Activated naive CD8-positive, alpha-beta T cell treated with anti-CD3 and anti-CD28 coated beads, Interleukin-2, amount 10 ng/mL, durations not matched to agents 7 days and 5 days (primary cell): ENCODE measurements around the gene ZNF764. TPM values are rescaled to one million over a fixed set of nuclear protein-coding genes. Genes with fewer than 3 reads are reported as not detected.
"Not testable (repeated sequence)": the region's sequence is repeated elsewhere in the genome, so short reads cannot be mapped to it uniquely, and the experiment has no call there.

Experiments
- ATAC-seq: fragments of 150-1000 bp; cut with Tn5 transposase; one replicate; pipeline ENCODE4 v1.10.0; 2021; ENCODE audit warnings: low read depth, moderate library complexity
- POLR2A ChIA-PET: fragments of 350-600 bp; sonication (Branson Sonifier 250); formaldehyde crosslinking; loops from one replicate; lab custom pipeline; 2021; ENCODE audit warnings: antibody characterized with exemption; lab: Charles Lee
- DNase-seq: peaks from one replicate; pipeline ENCODE4 v3.0.0; 2021
- H3K27ac Mint-ChIP-seq: one replicate; pipeline ENCODE4 v1.8.0; 2022; ENCODE audit warnings: mild to moderate bottlenecking, mixed read lengths
- H3K27me3 Mint-ChIP-seq: one replicate; pipeline ENCODE4 v1.8.0; 2022; ENCODE audit warnings: mild to moderate bottlenecking, moderate library complexity, mixed read lengths
- H3K36me3 Mint-ChIP-seq: one replicate; pipeline ENCODE4 v1.8.0; 2021; ENCODE audit warnings: mild to moderate bottlenecking, mixed read lengths
- H3K4me1 Mint-ChIP-seq: one replicate; pipeline ENCODE4 v1.8.0; 2021; ENCODE audit warnings: mixed read lengths
- H3K4me3 Mint-ChIP-seq: one replicate; pipeline ENCODE4 v1.8.0; 2022; ENCODE audit warnings: mild to moderate bottlenecking, moderate library complexity, mixed read lengths
- H3K9me3 Mint-ChIP-seq: one replicate; pipeline ENCODE4 v1.8.0; 2021; ENCODE audit warnings: mixed read lengths
- total RNA-seq, 2 experiments: library from RNA; stranded (reverse); gene quantifications; one replicate each; pipeline ENCODE4 v1.2.3, GENCODE V29; 2021

Gene ZNF764
- total RNA-seq, 2 experiments from 2014 or later, result 20.9 to 23.3 TPM

DNA sequence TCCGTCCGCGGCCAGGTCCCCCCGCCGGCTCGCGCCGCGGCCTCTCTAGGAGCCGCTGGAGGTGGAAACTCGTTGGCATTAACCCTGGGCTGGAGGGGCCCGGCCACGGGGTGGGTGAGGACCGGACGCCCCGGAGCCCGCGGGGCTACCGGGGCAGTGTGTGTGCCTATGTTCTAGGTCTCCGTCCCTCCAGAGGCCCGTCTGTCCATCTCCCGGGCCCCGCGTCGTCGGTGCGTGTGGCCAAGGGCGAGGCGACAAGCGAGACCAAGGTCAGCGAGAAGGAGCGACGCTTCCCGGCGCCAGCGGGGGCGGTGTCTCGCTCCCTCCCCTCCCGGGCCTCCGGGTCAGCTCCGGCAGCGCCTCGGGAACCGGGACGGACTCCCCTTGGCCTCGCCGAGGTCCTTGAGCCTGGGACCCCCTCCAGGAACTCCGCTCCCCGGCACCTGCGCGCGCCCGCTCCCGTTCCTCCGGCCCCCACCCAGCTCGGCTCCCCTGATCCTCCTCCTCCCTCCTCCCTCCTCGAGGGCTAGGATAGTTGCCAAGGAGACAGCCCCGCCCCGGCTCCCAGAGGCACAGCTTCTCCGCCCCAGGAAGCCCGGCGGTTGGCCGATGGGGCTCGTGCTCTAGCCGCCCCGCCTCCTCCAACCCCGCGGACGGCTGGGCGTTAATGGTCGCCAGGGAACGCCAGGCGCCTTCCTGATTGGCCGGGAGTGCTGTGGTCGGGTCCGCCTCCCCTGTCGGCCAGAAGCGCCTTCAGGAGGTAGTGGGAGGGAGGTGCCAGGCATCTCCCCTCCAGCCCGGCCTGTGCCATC is 31.1 kb downstream of the ZNF764 start:
- Mint-ChIP-seq H3K36me3 (peaks cover 7% of the 10 kb centered on the region), H3K27ac (peak overlapping the region; percentile 83), H3K9me3 (no peaks in the 10 kb centered on the region), H3K27me3 (no peaks in the 10 kb centered on the region), H3K4me1 (peaks cover 21% of the 10 kb centered on the region), H3K4me3 (peak overlapping the region; percentile 76)
- DNase-seq (peak; percentile 95), ATAC-seq (peak; percentile 88)
- POLR2A ChIA-PET, result interaction anchor here (0.5 to 1.9 kb wide), 14 partner anchors 9 to 639 kb away, joined by 3 to 15 read pairs (median 6); partner anchors contain the start of genes DCTPP1, SEPTIN1, ZNF688 and ZNF771

DNA sequence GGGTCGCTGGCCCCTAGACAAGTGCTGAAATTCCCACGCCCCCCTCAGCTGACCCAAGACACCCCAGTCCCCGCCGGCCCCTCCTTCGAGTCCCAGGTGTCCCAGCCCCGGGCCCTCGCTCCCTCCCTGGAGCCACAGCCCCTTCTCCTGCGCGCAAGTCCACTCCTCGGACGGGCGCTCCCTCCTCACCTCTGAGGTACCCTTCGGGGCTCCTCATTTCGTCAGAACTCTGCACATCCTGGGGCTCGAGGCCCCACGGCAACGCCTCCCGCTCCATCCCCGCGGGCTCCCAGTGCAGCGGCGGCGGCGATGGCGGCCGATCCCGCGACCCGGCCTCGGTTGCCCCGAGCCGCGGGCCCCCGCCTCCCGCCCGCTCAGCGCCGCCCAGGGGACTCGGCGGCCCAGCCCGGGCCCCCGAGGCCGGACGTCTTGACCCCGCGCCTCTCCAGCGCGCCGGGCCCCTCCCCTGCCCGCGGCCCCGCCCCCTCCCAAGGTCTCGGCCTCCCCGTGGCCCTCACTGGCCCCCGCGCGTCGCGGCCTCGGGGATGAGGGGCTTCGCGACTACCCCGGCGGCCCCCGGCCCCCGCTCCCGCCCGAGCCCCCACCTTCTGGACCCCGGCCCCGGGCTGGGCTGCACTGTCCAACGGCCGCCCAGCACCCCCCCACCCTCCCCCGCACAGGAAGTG is 31.9 kb downstream of the ZNF764 start, which contains the start of gene ZNF768:
Gene ZNF768 (minus strand): TSS at position 430 of the 686 bp plus-strand sequence. CDS start 153 bp downstream, at position 277.
- peak; percentile 10 for ATAC-seq
- DNase-seq, result peak; percentile 73
- POLR2A ChIA-PET, result interaction anchor here (0.5 to 1.9 kb wide), 12 partner anchors 9 to 144 kb away, joined by 3 to 15 read pairs (median 6); partner anchors contain the start of genes DCTPP1, SEPTIN1, ZNF688 and ZNF771
- Mint-ChIP-seq H3K27ac (peak within 1 kb of the TSS; percentile 83), H3K4me1 (peaks cover 23% of the 10 kb centered on the region), H3K36me3 (peaks cover 10% of the 10 kb centered on the region), H3K4me3 (peak within 1 kb of the TSS; percentile 82), H3K9me3 (no peaks in the 10 kb centered on the region), H3K27me3 (no peaks in the 10 kb centered on the region)

DNA sequence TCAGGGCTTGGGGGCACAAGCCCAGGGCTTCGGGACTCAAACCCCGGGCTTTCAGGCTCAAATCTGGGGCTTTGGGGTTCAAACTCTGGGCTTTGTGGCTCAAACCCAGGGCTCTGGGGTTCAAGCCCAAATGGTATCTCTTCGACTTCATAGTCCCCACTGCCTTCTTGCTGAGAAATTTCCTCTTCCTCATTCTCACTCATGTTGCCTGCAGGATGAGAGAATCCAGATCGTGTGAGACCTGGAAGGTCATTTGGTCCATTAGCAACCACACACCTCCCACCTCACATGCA is 32.4 kb downstream of the ZNF764 start:
- POLR2A ChIA-PET, result interaction anchor here (0.5 to 1.9 kb wide), 4 partner anchors 10 to 108 kb away, joined by 3 to 8 read pairs (median 8); partner anchors contain the start of gene DCTPP1
- H3K27me3 Mint-ChIP-seq, result no peaks in the 10 kb centered on the region
- DNase-seq (no peak), ATAC-seq (no peak)
- H3K4me1 Mint-ChIP-seq, result peaks cover 21% of the 10 kb centered on the region
- H3K27ac Mint-ChIP-seq, result no peak overlapping the region
- H3K9me3 Mint-ChIP-seq, result no peaks in the 10 kb centered on the region
- peak overlapping the region; percentile 82 for H3K4me3 Mint-ChIP-seq
- H3K36me3 Mint-ChIP-seq, result peaks cover 10% of the 10 kb centered on the region

DNA sequence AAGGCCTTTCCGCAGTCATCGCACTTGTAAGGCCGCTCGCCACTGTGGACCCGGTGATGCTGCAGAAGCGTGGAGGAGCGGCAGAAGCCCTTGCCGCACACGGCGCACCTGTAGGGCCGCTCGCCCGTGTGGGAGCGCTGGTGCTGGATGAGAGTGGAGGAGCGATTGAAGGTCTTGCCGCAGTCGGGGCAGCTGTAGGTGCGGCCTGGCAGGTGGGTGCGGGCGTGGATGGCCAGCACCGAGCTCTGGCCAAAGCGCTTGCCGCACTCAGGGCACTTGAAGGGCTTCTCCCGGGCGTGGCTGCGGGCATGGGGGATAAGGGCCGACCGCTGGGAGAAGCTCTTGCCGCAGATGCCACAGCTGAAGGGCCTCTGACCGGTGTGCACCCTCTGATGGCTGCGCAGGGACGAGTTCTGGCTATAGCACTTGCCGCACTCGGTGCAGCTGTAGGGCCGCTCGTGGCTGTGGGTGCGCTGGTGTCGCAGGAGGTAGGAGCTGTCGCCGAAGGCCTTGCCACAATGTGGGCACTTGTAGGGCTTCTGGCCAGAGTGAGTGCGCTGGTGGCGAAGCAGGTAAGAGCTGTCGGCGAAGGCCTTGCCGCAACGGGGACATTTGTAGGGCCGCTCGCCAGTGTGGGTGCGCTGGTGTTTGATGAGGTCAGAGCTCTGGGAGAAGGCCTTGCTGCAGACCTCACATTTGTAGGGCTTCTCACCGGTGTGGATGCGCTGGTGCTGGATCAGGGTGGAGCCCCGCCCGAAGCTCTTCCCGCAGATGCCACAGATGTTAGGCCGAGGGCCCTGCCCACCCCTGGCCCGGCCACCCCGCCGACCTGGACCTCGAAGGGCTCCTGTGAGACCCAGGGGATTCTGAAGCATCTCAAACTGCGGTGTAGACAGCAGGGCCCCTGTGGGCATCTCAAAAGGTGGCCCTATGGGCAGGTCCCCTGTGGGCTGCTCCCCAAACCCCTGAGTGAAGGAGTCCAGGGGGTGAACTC is 33.3 kb downstream of the ZNF764 start:
- no peaks in the 10 kb centered on the region for H3K27me3 Mint-ChIP-seq
- DNase-seq (no peak), ATAC-seq (no peak)
- H3K9me3 Mint-ChIP-seq, result no peaks in the 10 kb centered on the region
- peaks cover 16% of the 10 kb centered on the region for H3K36me3 Mint-ChIP-seq
- peak overlapping the region; percentile 30 for H3K27ac Mint-ChIP-seq
- peaks cover 19% of the 10 kb centered on the region for H3K4me1 Mint-ChIP-seq
- POLR2A ChIA-PET, result interaction anchor here (1.4 to 1.8 kb wide), 5 partner anchors 11 to 95 kb away, joined by 4 to 8 read pairs (median 5); partner anchors contain the start of genes DCTPP1, ZNF688 and ZNF764
- no peak overlapping the region for H3K4me3 Mint-ChIP-seq

DNA sequence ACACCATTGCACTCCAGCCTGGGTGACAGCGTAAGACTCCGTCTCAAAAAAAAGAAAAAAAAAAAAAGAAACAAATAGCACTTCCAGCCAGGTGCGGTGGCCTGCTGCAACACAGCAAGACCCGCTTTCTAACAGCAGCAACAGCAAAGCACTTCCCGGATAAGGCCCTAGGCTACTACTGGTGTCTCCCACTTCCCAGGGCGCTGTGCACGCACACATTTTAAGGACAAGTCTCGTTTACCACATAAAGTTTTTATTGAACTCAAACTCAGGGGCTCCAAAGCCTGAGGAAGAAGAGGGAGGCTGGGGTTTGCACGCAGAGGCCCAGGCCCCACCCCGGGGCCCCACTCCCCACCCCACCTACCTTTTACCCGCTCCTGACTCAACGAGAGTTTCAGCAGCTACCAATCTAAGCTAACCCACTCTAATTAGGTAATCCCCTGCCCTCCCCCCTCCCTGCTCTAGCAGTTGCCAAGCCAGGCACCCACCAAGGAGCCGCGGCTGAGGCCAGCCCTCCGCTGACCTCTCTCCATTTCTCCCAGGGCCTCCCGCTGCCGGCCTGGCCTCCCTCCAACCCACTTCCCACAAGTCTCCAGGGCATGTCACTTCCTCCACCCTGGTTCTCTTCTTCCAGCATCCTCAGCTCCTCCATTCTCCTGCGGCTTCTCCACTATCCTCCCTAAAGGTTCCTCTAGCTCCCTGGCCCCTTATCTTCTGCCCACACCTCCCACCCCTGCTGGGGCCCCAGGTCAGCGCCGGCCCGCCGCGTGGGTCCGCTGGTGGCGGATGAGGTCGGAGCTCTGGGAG is 34.2 kb downstream of the ZNF764 start:
- Mint-ChIP-seq H3K4me1 (peaks cover 26% of the 10 kb centered on the region), H3K27ac (no peak overlapping the region), H3K27me3 (no peaks in the 10 kb centered on the region), H3K36me3 (peaks cover 24% of the 10 kb centered on the region), H3K4me3 (no peak overlapping the region), H3K9me3 (no peaks in the 10 kb centered on the region)
- ATAC-seq (no peak), DNase-seq (no peak)
- POLR2A ChIA-PET, result interaction anchor here (1.4 to 1.8 kb wide), 5 partner anchors 12 to 94 kb away, joined by 4 to 8 read pairs (median 5); partner anchors contain the start of genes DCTPP1, ZNF688 and ZNF764

DNA sequence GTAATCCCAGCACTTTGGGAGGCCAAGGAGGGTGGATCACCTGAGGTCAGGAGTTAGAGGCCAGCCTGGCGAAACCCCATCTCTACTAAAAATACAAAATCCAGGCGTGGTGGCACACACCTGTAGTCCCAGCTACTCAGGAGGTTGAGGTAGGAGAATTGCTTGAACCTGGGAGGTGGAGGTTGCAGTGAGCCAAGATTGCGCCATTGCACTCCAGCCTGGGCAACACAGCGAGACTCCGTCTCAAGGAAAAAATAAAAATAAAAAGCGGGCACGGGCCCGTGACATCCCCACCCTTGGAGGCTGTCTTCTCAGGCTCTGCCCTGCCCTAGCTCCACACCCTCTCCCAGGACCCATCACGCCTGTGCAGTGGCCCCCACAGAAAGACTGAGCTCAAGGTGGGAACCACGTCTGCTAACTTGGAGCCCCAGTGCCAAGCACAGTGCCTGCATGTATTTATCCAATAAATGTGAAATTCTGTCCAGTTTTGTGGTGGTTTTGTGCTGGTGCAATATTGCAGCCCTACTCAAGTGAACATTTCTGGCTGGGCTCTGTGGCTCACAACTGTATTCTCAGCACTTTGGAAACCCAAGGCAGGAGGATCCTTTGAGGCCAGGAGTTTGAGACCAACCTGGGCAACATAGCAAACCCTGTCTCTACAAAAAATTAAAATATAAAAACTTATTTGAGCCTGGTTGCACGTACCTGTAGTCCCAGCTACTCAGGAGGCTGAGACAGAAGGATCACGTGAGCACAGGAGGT is 35.3 kb downstream of the ZNF764 start:
- H3K36me3 Mint-ChIP-seq, result peaks cover 29% of the 10 kb centered on the region

DNA sequence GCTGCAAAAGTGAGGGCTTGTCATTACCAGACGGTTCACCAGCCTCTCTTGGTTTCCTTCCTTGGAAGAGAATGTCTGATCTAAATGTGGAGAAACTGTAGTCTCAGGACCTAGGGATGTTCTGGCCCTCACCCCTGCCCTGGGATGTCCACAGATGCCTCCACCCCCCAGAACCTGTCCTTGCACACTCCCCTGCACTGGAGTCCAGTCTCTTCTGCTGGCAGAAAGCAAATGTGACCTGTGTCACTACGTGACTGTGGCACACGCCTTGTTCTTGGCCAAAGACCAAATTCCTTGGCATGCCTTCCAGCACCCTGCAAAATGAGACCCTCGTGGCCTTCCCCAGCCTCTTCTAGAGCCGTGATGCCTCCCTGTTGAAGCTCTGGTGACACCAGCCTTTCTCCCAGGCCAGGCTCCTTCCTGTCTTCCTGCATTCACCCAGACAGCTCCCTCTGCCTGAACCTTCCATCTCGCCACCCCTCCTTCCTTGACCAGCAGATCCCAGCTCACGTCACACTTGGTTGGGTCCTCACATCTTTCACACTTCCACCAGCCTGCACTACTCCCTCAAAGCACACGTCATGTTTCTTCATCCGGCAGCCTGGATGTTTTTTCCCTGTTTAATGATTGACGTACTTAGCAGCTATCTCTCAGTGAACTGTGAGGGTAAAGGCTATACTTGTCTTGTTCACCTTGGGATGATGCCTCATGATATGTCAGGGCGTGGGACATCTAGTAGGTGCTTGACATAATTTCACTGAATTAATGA is 36.1 kb downstream of the ZNF764 start:
- Mint-ChIP-seq H3K4me3 (no peak overlapping the region), H3K36me3 (peaks cover 32% of the 10 kb centered on the region), H3K27ac (peak overlapping the region; percentile 76), H3K9me3 (no peaks in the 10 kb centered on the region), H3K27me3 (no peaks in the 10 kb centered on the region), H3K4me1 (peaks cover 27% of the 10 kb centered on the region)
- no peak for ATAC-seq
- POLR2A ChIA-PET, result interaction anchor here (0.5 to 1.5 kb wide), 7 partner anchors 8 to 90 kb away, joined by 3 to 8 read pairs (median 4); no protein-coding TSS in a partner anchor
- DNase-seq, result no peak

More for the DNA sequence above, 35.3 kb downstream of the ZNF764 start:
- H3K27ac Mint-ChIP-seq, result peak overlapping the region; percentile 76
- ATAC-seq, H3K9me3 Mint-ChIP-seq, H3K27me3 Mint-ChIP-seq, DNase-seq, H3K4me3 Mint-ChIP-seq: not testable (repeated sequence)
- POLR2A ChIA-PET, result interaction anchor here (0.5 to 1.5 kb wide), 9 partner anchors 9 to 89 kb away, joined by 3 to 8 read pairs (median 3); no protein-coding TSS in a partner anchor
- peaks cover 29% of the 10 kb centered on the region for H3K4me1 Mint-ChIP-seq

DNA sequence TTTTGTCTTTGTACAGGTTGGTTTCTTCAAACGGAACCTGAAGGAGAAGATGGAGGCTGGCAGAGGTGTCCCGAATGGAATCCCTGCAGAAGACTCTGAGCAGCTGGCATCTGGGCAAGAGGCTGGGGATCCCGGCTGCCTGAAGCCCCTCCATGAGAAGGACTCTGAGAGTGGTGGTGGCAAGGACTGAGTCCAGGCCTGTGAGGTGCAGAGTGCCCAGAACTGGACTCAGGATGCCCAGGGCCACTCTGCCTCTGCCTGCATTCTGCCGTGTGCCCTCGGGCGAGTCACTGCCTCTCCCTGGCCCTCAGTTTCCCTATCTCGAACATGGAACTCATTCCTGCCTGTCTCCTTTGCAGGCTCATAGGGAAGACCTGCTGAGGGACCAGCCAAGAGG is 36.7 kb downstream of the ZNF764 start:
- H3K27ac Mint-ChIP-seq, result peak overlapping the region; percentile 76
- H3K4me1 Mint-ChIP-seq, result peaks cover 30% of the 10 kb centered on the region
- H3K9me3 Mint-ChIP-seq, result no peaks in the 10 kb centered on the region
- no peak for ATAC-seq
- no peak overlapping the region for H3K4me3 Mint-ChIP-seq
- H3K27me3 Mint-ChIP-seq, result no peaks in the 10 kb centered on the region
- DNase-seq, result no peak
- POLR2A ChIA-PET, result no interaction called here
- peaks cover 35% of the 10 kb centered on the region for H3K36me3 Mint-ChIP-seq

DNA sequence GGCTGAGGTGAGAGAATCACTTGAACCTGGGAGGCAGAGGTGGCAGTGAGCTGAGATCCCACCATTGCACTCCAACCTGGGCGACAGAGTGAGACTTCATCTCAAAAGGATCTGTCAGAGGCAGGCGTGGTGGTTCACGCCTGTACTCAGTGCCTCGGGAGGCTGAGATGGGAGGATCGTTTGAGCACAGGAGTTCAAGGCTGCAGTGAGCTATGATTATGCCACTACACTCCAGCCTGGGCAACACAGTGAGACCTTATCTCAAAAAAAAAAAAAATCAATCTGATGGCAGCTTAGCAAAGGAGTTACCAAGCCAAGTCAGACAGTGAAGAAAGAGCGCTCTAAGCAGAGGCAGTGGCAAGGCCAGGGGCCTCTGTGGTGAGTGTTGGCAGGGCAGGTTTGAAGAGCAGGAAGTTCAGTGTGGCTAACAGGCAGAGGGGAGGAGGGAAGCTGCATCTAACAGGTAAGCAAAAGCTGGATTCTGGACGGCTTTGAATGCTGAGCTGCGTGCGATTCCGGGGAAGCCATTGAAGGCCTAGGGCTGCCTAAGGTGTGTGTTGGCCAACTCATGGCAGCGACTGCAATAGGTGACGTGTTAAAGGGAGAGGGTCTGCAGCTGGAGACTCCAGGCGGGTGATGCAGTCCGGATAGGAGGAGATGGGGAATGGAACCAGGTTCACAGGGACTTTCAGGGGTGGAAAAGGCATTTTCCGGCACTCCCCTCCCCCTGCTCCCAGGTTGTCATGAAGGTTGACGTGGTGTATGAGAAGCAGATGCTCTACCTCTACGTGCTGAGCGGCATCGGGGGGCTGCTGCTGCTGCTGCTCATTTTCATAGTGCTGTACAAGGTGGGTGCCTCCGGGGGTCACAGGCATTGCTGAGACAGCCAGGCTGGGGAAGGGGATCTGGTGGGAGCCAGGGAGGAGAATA is 38.8 kb downstream of the ZNF764 start:
- no peaks in the 10 kb centered on the region for H3K9me3 Mint-ChIP-seq
- no peaks in the 10 kb centered on the region for H3K27me3 Mint-ChIP-seq
- ATAC-seq, result peak; percentile 63
- peak overlapping the region; percentile 68 for H3K27ac Mint-ChIP-seq
- H3K4me1 Mint-ChIP-seq, result peaks cover 32% of the 10 kb centered on the region
- no peak for DNase-seq
- peaks cover 46% of the 10 kb centered on the region for H3K36me3 Mint-ChIP-seq
- H3K4me3 Mint-ChIP-seq, result no peak overlapping the region
- POLR2A ChIA-PET, result interaction anchor here (0.6 to 3.5 kb wide), 8 partner anchors 9 to 90 kb away, joined by 3 to 18 read pairs (median 4); partner anchors contain the start of genes DCTPP1, ZNF747 and ZNF785

DNA sequence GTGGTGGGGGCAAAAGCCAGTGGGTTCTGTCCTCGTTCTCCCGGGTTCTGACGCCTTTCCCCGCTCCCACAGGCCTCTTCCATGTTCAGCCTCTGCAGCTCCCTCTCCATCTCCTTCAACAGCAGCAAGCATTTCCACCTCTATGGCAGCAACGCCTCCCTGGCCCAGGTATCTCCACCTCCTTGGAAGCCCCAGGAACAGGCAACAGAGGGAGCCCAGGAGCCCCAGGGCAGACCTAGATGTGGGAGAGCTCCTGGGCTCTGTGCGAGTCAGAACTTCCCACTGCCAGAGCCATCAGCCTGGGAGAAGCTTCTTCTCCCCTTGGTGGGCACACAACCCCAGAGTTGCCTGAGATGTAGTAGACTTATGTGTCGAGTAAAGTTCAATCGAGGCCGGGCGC is 39.6 kb downstream of the ZNF764 start:
- no peak for DNase-seq
- peaks cover 30% of the 10 kb centered on the region for H3K4me1 Mint-ChIP-seq

More for the DNA sequence above, 39.6 kb downstream of the ZNF764 start:
- no peak for ATAC-seq
- peaks cover 49% of the 10 kb centered on the region for H3K36me3 Mint-ChIP-seq
- no peaks in the 10 kb centered on the region for H3K9me3 Mint-ChIP-seq
- no peak overlapping the region for H3K4me3 Mint-ChIP-seq
- peak overlapping the region; percentile 68 for H3K27ac Mint-ChIP-seq
- POLR2A ChIA-PET, result interaction anchor here (0.6 to 3.5 kb wide), 9 partner anchors 8 to 91 kb away, joined by 3 to 18 read pairs (median 4); partner anchors contain the start of genes DCTPP1, ZNF747 and ZNF785
- no peaks in the 10 kb centered on the region for H3K27me3 Mint-ChIP-seq
